ENCODE results near the gene CLEC1B.
"Not testable (repeated sequence)": the region's sequence is repeated elsewhere in the genome, so short reads cannot be mapped to it uniquely, and the experiment has no call there.

The CLEC1B gene

DNA sequence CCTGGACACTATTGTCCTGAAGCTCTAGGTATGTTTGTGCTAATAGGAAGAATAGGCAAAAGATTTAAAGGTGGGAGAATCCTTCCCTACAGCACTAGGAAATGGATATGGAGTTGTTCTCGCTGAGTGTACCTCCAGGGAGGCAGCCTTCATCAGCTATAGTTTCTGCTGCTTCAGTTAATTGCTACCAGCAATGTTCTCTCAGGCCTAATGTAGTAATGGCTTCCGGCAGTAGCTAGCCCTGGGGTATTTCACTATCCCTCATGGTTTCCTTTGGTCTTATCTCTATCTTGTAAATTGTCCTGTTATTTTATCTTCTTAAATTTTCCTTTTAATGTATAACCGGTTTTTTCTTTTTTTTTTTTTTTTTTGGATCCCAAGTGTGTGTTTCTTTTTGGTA lies 37.0 kb downstream of the CLEC1B start:
- no peak for DNase-seq (ENCODE audit: low spot score)
- ChIA-PET CTCF (no interaction called here), POLR2A (ENCODE audit: low non-redundant PET) (no interaction called here)
- no peak overlapping the region for H3K27ac ChIP-seq
- TF ChIP-seq, protein P1, sequence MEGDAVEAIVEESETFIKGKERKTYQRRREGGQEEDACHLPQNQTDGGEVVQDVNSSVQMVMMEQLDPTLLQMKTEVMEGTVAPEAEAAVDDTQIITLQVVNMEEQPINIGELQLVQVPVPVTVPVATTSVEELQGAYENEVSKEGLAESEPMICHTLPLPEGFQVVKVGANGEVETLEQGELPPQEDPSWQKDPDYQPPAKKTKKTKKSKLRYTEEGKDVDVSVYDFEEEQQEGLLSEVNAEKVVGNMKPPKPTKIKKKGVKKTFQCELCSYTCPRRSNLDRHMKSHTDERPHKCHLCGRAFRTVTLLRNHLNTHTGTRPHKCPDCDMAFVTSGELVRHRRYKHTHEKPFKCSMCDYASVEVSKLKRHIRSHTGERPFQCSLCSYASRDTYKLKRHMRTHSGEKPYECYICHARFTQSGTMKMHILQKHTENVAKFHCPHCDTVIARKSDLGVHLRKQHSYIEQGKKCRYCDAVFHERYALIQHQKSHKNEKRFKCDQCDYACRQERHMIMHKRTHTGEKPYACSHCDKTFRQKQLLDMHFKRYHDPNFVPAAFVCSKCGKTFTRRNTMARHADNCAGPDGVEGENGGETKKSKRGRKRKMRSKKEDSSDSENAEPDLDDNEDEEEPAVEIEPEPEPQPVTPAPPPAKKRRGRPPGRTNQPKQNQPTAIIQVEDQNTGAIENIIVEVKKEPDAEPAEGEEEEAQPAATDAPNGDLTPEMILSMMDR (conservative IDR thresholded peaks at IDR 0.05; ENCODE audit: low read depth) = no peak

DNA sequence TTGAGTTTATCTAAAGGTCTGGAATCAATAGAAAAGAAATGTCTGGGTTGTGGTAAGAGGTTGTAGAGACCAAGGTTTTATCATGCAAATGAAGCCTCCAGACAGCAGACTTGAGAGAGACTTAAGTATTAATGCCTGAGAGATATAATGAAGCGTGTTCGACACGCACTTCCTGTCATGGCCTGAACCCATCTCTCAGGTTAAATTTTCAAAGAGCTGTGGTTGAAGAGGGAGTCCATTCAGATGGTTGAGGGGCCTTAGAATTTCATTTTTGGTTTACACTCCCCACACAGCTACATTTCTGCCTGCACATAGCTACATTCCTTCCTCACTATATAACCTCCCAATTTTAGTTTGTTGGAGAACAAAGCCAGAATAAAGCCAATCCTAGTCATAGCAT lies 37.8 kb downstream of the CLEC1B start:
- ChIA-PET POLR2A (ENCODE audit: low non-redundant PET) (no interaction called here), CTCF (no interaction called here)
- H3K27ac ChIP-seq = no peak overlapping the region
- DNase-seq (ENCODE audit: low spot score) = no peak
- TF ChIP-seq, protein P1 (conservative IDR thresholded peaks at IDR 0.05; ENCODE audit: low read depth) = no peak

DNA sequence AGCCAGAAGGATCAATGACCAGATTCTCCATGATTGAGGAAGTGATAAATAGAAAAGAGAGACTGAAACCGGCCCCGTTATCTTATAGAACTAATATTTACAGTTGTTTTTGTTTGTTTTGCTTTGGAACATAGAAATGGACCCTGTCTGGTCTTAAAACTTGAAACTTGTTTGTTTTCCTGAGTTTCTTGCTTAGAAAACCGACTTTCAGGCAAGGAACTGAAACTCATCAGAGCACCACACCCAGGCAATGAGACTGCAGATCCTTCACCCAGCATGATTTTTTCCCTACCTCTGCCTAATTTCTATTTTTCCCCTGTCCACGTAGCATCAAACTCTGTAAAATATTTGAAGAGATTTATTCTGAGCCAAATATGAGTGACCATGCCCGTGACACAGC lies 38.3 kb downstream of the CLEC1B start:
- CTCF ChIA-PET = interaction anchor here (0.6 kb wide), 1 partner anchor 20 kb away, joined by 3 read pairs; no protein-coding TSS in a partner anchor
- no peak overlapping the region for H3K27ac ChIP-seq
- POLR2A ChIA-PET (ENCODE audit: low non-redundant PET) = no interaction called here
- TF ChIP-seq, protein P1 (conservative IDR thresholded peaks at IDR 0.05; ENCODE audit: low read depth) = no peak
- no peak for DNase-seq (ENCODE audit: low spot score)

DNA sequence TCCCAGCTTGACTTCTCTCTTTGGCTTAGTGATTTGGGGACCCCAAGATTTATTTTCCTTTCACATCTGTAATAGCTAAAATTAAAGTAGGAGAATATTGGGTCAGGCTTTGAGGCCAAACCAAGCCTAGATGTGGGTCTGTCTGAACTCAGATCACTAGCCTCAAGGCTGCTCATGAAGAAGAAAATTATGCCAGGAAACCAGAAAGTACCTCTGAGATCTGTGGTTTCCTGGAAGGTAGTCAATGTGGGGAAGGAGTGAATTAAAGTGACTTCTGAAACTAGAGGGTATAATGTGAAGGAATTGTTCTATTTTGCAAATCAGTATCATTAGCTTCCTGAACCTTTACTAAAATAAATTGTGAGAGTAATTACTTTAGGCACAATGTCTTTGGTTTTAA lies 41.1 kb downstream of the CLEC1B start:
- POLR2A ChIA-PET (ENCODE audit: low non-redundant PET) = no interaction called here
- CTCF ChIA-PET = no interaction called here
- H3K27ac ChIP-seq = no peak overlapping the region
- no peak for DNase-seq (ENCODE audit: low spot score)
- TF ChIP-seq, protein P1 (conservative IDR thresholded peaks at IDR 0.05; ENCODE audit: low read depth) = no peak

DNA sequence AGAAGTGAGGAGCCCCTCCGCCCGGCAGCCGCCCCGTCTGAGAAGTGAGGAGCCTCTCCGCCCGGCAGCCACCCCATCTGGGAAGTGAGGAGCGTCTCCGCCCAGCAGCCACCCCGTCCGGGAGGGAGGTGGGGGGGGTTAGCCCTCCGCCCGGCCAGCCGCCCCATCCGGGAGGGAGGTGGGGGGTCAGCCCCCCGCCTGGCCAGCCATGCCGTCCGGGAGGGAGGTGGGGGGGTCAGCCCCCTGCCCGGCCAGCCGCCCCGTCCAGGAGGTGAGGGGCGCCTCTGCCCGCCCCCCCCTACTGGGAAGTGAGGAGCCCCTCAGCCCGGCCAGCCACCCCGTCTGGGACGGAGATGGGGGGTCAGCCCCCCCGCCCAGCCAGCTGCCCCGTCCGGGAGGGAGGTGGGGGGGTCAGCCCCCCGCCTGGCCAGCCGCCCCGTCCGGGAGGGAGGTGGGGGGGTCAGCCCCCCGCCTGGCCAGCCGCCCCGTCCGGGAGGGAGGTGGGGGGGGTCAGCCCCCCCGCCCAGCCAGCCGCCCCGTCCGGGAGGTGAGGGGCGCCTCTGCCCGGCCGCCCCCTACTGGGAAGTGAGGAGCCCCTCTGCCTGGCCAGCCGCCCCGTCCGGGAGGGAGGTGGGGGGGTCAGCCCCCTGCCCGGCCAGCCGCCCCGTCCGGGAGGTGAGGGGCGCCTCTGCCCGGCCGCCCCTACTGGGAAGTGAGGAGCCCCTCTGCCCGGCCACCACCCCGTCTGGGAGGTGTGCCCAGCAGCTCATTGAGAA lies 45.8 kb downstream of the CLEC1B start:
- DNase-seq (ENCODE audit: low spot score); CTCF ChIA-PET; H3K27ac ChIP-seq; POLR2A ChIA-PET (ENCODE audit: low non-redundant PET): not testable (repeated sequence)

DNA sequence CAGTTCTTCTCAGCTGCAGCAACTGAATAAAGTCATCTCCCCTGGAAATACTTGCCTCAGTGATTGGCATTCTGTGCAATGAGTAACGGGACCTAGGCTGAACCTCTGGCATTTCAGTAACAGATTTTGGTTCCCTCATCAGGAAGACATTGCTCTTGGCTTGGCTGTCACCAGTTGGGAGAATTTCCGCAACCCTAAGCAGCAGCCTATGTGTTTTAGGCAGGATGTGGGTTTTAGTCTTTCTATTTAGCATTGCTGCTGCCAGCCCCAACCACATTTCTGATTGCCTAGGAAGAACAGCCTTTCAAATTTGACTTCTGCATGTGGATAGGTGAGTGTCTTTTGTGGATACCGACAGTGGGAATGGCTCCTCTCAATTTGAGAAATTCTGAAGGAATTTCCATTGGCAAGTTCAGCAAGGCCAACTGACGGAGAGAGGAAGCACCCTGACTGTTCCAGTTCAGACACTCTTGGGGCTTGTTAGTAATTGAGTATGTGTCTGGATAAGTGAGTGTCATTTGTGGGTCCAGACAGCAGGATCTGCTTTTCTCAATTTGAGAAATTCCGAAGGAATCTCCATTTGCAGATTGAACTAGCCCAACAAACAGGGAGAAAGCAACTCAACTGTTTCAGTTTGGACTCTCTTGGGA lies 47.8 kb downstream of the CLEC1B start:
- H3K27ac ChIP-seq = no peak overlapping the region
- CTCF ChIA-PET = no interaction called here

More for the DNA sequence above, 47.8 kb downstream of the CLEC1B start:
- DNase-seq (ENCODE audit: low spot score) = no peak
- POLR2A ChIA-PET (ENCODE audit: low non-redundant PET) = no interaction called here
- TF ChIP-seq, protein P1 (conservative IDR thresholded peaks at IDR 0.05; ENCODE audit: low read depth) = no peak
